SKM-1 treated with dmso at 0.1 percent for 144 hours (cell line): ENCODE results near the gene ZNF175.

ENCODE experiments used
- DNase-seq: peaks from one replicate; lab custom pipeline; 2025; ENCODE audit not compliant: unreplicated experiment; lab: John Stamatoyannopoulos, UW

Gene ZNF175

DNA sequence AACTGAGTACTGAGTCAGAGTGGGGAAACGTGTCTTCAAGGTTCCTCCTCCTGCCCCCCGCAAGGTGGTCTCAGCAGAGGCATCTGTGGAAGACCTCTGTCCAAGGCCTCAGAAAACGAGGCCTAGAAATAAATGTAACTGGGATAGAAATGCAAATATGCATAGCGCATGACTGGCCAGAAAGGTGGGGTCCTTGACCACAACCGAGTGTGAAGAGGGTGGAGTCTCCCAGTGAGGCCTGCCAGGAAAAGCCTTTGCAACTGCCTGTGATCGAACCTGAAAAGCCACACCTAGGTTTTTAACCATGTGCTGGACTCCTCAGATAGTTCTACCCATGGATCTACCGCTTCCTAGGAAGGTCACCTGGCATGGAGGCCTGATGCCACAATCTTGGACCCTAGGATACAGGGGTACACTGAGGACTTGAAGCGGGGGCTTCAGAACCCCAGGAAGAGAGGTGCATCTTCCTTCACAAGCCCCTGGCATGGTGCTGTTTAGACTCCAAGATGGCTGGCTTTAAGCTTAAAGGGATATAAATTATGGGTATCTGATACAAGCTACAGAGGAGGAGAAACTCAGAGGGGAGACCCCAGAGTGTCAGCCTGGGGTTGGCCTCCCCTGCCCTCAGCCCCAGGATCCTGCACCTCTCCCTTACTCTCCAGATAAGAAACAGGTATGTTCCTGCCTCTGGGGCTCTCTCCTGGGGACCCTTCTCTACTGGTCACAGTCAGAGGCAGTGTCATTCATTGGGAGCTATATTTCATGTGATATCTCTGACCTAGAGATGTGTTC, 21.4 kb upstream of the ZNF175 start:
- DNase-seq = no peak

DNA sequence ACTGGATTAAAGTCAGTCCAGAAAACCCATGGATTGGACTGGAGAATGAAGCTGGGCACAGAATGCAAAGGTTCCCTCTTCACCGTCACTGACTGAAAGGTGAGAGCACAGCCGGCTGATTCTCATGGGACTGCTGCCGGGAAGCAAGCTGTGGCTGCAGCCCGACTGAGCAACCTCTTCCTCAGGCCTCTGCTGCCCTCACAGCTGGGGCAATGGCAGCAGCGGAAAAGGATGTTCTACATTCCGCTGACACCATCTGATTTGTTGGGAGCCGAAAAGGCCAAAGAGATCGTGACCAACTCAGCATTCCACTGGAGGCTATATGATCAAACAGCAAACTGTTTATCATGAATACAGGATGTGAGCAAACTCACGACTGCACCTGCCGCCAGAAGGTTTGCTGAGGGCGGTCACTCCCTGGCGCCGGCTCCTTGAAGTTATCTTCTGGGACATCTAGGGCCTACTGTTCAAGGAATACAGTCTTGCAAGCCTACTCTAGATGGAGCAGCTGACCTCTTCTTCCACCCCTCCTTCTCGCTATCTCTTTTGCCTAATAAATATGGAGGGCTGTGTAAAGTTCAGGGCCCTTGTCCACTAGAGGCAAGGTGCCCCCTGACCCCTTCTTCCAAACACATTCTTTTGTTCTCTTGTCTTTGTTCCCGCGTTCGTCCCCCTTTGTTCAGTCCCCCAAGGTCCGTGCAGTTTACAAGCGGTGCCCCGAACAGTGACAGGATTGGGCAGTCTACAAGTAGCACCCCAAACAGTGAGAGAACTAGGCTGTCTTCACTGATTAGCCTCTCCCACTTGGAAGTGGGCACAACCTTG, 20.0 kb upstream of the ZNF175 start:
- DNase-seq = no peak

DNA sequence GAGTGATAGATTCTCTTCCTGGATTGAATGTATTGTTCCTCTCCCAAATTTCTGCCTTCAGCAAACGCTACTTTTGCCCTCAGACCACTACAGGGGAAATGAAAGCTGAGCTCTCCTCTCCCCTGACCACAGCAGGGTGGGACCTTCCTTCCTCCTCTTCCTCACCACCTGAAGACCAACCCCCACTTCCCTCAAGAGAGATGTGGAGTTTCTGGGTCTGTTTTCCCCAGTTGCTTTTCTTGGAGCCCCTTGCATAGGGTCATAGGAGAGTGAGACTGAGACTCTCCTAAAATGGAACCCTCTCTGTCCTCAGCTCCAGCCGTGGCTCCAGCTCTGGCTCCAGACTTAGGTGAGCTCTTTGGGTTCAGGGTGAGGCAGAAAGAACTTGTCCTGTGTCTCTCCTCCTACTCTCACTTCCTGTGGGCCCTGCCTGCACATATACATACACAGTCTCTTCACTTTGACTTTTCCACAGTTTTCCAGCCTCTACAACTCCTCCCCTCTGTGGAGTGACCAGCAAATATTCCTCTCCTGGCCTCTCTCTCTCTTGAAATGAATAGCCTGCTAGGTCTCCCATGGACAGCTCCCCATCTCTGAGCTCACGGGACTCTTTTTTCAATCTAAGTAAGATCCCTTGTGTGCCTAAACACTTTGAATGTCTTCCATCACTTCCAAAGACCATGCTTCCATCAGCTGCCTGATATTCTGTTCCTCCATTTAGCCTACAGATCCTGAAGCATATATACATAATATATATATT, 19.2 kb upstream of the ZNF175 start:
- no peak for DNase-seq

DNA sequence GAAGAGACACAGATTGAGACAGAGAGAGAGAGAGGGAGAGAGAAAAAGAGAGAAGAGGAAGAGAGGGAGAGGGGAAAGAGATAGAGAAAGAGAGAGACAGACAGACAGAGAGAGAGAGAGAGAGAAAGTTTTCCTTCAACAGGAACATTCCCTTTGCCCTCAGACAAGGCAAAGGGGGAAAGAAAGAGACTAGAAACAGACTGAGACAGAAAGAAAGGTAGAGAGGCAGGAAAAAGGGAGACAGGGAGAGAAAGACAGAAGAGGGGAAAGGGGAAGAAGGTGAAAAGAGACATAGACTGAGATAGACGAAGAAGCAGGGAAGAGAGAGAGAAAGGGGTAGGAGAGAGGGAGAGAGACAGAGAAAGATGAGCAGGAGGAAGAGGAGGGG, 18.5 kb upstream of the ZNF175 start:
- no peak for DNase-seq

GRCh38 chr19:51552996-51553725, 17.9 kb upstream of the ZNF175 start:
- DNase-seq = no peak

GRCh38 chr19:51559240-51559639, 11.8 kb upstream of the ZNF175 start:
- DNase-seq = no peak

GRCh38 chr19:51560339-51560738, 10.7 kb upstream of the ZNF175 start:
- no peak for DNase-seq

DNA sequence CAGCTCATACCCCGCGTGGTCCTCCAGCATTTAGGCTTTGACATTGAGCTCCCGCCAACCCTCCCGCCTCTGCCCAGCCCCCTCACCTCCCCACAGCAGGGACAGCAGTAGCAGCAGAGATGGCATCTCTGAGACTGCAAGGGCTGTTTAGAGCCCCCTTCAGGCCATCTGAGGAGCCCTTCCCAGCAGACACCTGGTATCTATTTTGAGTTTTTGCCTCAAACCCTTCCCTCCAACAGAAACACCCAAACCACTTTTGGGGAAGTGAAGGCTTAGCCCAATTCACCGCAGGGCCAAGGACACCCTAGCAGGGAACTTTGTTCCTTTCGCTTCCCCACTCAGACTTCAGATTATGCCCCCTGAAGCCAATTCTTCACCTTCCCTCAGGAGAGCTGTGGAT, 6.3 kb upstream of the ZNF175 start:
- DNase-seq = peak; percentile 30

GRCh38 chr19:51565583-51565982, 5.5 kb upstream of the ZNF175 start:
- peak; percentile 20 for DNase-seq

DNA sequence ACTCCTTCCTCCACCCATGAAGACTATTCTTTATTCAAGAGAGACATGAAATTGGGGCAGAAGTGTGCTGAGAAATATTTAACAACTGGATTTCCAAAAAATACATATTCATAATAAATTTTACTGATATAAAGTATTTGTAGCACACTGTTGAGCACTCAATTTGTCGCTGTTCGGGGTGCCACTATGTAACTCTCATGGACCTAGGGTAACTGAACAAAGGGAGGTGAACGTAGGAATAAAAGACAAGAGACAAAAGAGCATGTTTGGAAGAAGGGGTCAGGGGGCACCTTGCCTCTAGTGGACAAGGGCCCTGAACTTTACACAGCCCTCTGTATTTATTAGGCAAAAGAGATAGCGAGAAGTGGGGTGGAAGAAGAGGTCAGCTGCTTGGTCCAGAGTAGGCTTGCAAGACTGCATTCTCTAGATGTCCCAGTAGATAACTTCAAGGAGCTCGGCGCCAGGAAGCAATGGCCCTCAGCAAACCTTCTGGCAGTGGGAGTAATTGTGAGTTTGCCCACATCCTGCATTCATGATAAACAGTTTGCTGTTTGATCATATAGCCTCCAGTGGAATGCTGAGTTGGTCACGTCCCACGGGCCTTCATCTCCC, 4.5 kb upstream of the ZNF175 start:
- no peak for DNase-seq

DNA sequence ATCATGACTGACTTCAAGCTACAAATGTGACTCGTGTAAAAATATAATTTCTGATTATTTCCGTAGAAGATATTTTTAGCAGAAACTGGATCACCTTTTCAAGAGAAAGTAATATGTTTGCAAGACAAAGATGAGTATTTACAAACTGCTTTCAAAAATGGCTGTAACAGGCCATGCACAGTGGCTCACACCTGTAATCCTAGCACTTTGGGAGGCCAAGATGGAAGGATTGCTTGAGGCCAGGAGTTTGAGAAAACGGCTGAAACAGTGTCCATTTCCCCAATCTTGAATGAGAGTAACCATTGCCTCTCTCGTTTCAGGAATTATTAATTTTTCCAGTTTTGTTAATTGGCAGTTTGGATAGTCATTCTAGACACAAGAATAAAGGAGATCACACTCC, 3.5 kb upstream of the ZNF175 start:
- DNase-seq = no peak

DNA sequence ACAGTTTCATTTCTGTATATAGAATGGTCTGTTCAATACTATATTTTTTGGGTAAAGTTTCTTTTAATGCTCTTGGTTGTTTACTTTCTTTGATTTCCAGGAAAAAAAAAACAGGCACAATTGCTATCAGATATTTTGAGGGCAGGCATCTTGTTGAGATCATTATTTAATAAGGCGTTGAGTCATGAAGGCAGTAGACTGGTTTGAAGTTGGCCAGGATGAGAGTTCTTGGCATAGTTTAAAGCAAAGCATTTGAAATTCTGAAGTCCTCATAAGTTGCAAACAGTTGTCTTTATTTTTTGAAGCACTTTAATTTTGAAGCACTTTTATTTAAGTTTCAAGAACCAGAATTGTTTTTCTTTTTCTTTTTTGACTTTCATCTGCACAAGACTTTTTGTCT, 2.6 kb upstream of the ZNF175 start:
- no peak for DNase-seq

GRCh38 chr19:51571599-51571998, 516 bp downstream of the ZNF175 start:
- no peak for DNase-seq

GRCh38 chr19:51572410-51572809, 1.3 kb downstream of the ZNF175 start:
- DNase-seq = no peak

DNA sequence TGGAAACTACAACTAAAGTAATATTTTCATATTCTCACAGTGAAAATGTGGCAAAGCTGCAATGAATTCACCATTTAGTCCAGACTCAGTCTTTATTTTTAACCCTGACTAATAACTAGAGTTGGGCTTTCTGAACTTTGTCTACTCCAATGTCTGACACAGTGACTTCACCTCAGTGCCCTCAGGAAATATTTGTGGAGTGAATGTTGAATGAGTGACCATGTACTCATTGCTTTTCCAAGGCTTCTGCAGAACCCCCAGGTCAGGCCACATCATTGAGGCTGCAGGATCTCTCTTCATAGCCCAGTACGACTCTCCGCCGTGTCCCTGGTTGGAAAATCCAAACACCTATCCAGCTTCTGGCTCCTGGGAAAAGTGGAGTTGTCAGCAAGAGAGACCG, 1.8 kb downstream of the ZNF175 start:
- DNase-seq = no peak

DNA sequence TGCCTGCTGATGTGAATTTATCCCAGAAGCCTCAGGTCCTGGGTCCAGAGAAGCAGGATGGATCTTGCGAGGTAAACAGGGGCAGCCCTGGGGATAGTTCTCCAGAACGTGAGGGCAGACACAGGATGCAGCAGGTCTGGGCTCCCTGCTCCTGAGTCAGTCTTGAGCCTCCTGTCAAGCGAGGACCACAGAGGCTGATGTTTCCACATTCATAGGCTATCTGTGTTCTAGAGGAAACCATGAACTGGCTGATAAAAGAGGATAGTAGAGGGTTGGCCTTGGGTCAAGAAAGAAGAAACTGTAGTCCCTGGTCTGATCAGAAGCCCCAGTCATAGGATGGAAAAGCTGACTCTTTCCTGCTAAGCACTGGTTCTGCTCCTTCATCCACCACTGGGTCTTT, 2.2 kb downstream of the ZNF175 start:
- no peak for DNase-seq

DNA sequence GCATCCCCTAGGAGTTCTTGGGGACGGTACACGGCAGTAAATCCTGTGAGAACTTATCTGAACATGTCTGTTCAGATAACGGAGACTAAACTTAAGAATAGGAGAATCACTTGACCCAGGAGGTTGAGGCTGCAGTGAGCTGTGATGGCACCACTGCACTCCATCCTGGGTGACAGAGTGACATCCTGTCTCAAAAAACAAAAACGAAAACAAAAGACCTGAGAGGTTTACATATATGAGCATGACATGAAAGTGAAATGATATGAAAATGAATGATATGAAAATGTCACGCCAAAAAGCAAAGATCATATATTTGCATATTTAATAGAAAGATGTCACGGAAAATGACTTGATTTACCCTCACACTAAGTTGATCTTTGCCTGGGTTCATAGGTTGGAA, 5.8 kb downstream of the ZNF175 start:
- no peak for DNase-seq

DNA sequence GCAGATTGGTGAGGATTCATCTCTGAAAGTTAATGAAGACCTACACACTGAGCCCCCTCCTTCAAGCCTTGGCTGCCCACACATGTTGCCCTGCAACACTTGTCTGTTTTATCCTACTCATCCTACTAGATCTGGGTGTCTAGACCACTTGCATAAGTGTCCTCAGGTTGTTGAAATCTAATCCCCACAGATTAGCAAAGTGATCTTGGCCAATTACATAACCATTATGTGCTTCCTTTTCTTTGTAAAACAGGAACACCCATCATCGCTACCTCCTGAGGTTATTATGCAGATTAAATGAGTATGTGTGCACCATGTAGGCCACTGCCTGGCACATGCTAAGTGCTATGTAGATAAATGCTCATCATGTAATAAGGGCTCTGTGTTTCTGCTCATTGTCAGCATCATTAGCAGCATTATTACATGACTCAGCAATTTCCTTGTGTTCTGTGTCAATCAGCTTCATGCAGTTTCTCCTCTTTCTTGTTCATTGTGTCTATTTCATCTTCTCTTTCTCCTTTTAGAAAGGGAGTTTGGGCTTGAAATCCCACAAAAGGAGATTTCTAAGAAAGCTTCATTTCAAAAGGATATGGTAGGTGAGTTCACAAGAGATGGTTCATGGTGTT, 15.1 kb downstream of the ZNF175 start:
- DNase-seq = peak; percentile 41

- DNase-seq = no peak
Measured at GRCh38 chr19:51586799-51587198, 15.7 kb downstream of the ZNF175 start.
